Suprapubic skin (tissue), 4 donors: ENCODE data around the gene ARID4B. TPM values are rescaled to one million over a fixed set of nuclear protein-coding genes. Genes with fewer than 3 reads are reported as not detected.
"Not testable (repeated sequence)": the region's sequence is repeated elsewhere in the genome, so short reads cannot be mapped to it uniquely, and the experiment has no call there.

Experiments
- DNase-seq, 2 donors: peaks; one replicate each; pipeline ENCODE4 v3.0.0-alpha.2; 2019; ENCODE audit warnings: low spot score in 2 of 2
- H3K27ac ChIP-seq: fragments of 200-600 bp; sonication (generic); one replicate; pipeline ENCODE4 v1.5.1; 2019
- H3K27me3 ChIP-seq: fragments of 200-600 bp; sonication (generic); one replicate; pipeline ENCODE4 v1.5.1; 2019
- H3K36me3 ChIP-seq: fragments of 200-600 bp; sonication (generic); one replicate; pipeline ENCODE4 v1.5.1; 2019
- H3K4me1 ChIP-seq: fragments of 200-600 bp; sonication (generic); one replicate; pipeline ENCODE4 v1.5.1; 2019
- H3K4me3 ChIP-seq: fragments of 200-600 bp; sonication (generic); one replicate; pipeline ENCODE4 v1.5.1; 2019; ENCODE audit warnings: mild to moderate bottlenecking
- H3K9me3 ChIP-seq: fragments of 200-600 bp; sonication (generic); one replicate; pipeline ENCODE4 v1.5.1; 2019
- EP300 ChIP-seq: sonication (generic); formaldehyde crosslinking; IDR thresholded peaks from one replicate; pipeline ENCODE4 v1.6.1; 2017; ENCODE audit warnings: antibody characterized with exemption
- POLR2A ChIP-seq, 2 donors: fragments of 450-650 bp; IDR thresholded peaks; one replicate each; pipeline ENCODE4 v1.6.1; 2017; ENCODE audit warnings: antibody characterized with exemption in 2 of 2, mild to moderate bottlenecking in 2 of 2, moderate library complexity in 2 of 2
- POLR2AphosphoS5 ChIP-seq, 3 donors: sonication (generic); formaldehyde crosslinking; IDR thresholded peaks; one replicate each; pipeline ENCODE4 v1.6.1; 2017; ENCODE audit warnings: antibody characterized with exemption in 3 of 3
- WGBS: methylation state at CpG from one replicate; pipeline ENCODE4 v1.1.5; 2018; 5-methylcytosine and 5-hydroxymethylcytosine counted together
- total RNA-seq, 4 donors: library from RNA; depleted of rRNA; stranded (reverse); fragments of >200 nt; gene quantifications; one replicate each; pipeline ENCODE4 v1.1.0, GENCODE V29; 2016
- TF ChIP-seq, protein P1 (sequence below), 2 donors: fragments of 200-600 bp in 1 of 2; fragments of 450-650 bp in 1 of 2; sonication (generic) in 1 of 2; IDR thresholded peaks; one replicate each; pipeline ENCODE4 v1.5.1; 2016 to 2019; ENCODE audit warnings: antibody characterized with exemption in 2 of 2, mild to moderate bottlenecking in 1 of 2, moderate library complexity in 1 of 2

Gene ARID4B
- total RNA-seq, 4 donors from 2014 or later = 21.4 to 62.7 (median 31.8) TPM

DNA sequence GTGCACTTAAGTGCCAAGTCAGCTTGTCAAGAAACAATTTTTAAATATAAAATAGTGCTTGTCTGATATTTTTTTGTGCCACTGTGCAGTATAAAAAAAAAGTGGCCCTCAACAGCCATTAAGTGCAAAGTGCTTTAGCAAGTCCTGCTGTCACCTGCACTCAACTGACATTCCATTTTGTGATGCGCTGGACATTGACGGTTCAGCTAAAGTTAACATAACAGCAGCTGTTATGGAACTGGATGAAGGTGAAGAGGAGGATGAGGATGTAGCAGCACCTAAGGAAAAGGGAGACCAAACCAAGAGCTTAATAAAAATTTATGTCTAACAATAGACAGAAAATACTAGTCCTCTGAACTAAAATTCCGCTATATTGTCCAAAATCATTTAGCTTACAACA lies 159.6 kb downstream of the ARID4B start:
- Histone ChIP-seq H3K4me3 (no peak overlapping the region), H3K36me3 (peaks cover 47% of the 10 kb centered on the region), H3K27me3 (no peaks in the 10 kb centered on the region), H3K4me1 (no peaks in the 10 kb centered on the region), H3K9me3 (no peaks in the 10 kb centered on the region), H3K27ac (no peak overlapping the region)
- TF ChIP-seq EP300 (no peak), POLR2A (IDR thresholded peaks at IDR 0.05) (no peak), POLR2AphosphoS5 (IDR thresholded peaks at IDR 0.05) (no peak)
- TF ChIP-seq, protein P1, sequence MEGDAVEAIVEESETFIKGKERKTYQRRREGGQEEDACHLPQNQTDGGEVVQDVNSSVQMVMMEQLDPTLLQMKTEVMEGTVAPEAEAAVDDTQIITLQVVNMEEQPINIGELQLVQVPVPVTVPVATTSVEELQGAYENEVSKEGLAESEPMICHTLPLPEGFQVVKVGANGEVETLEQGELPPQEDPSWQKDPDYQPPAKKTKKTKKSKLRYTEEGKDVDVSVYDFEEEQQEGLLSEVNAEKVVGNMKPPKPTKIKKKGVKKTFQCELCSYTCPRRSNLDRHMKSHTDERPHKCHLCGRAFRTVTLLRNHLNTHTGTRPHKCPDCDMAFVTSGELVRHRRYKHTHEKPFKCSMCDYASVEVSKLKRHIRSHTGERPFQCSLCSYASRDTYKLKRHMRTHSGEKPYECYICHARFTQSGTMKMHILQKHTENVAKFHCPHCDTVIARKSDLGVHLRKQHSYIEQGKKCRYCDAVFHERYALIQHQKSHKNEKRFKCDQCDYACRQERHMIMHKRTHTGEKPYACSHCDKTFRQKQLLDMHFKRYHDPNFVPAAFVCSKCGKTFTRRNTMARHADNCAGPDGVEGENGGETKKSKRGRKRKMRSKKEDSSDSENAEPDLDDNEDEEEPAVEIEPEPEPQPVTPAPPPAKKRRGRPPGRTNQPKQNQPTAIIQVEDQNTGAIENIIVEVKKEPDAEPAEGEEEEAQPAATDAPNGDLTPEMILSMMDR (IDR thresholded peaks at IDR 0.05) = no peak
- WGBS = 97% methylated on average over 3 of the region's 3 CpGs
- no peak for DNase-seq

- H3K36me3 ChIP-seq = peaks cover 21% of the 10 kb centered on the region
- TF ChIP-seq POLR2A (IDR thresholded peaks at IDR 0.05) (no peak), POLR2AphosphoS5 (IDR thresholded peaks at IDR 0.05) (no peak), EP300 (no peak)
- TF ChIP-seq, protein P1 (IDR thresholded peaks at IDR 0.05) = no peak
- H3K27me3 ChIP-seq = no peaks in the 10 kb centered on the region
- peak overlapping the region; percentile 91 for H3K27ac ChIP-seq
- no peaks in the 10 kb centered on the region for H3K9me3 ChIP-seq
- no peak for DNase-seq
- H3K4me3 ChIP-seq = peak overlapping the region; percentile 70
- WGBS = 66% methylated on average over 21 of the region's 21 CpGs
- peaks cover 24% of the 10 kb centered on the region for H3K4me1 ChIP-seq
Measured at GRCh38 chr1:235161685-235162327, 166.2 kb downstream of the ARID4B start.

DNA sequence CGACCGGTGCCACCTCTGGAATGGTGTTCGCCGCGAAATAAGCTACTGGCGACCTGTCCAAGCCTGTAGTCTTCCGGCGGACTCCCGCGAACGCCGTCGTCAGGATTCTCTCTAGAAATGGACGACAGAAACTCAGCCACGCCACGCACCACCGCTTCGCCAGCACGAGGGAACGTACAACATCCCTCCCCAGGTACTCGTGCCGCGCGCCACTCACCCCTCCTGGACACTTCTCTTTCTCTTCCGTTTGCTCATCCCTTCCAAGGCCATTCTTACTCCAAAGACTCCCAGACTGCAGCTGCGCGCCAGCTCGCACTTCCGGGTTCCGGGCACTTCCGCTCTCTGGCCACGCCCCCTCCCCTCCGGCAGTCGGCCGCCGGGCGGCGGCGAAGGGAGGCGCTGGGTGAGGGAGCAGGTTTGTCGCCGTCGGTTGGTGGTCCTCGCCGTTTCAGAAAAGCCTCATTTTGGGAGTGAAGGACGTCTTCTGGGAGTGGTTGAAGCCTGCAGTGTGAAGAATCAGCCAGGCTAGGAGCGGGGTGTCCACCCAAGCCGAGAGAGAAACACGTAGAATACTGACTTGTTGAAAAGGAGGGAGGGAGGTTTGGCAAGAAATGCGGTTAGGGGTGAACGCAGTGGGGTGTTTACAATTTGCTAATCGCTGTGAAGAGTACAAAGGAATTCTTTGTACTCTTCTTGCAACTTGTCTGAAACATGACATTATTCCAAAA lies 166.9 kb downstream of the ARID4B start, which contains the start of gene RBM34:
RBM34 (minus strand) TSS at position 294 of the 728 bp plus-strand sequence; CDS start at position 270, 24 bp downstream.
- peak within 1 kb of the TSS; percentile 91 for H3K27ac ChIP-seq
- peak; percentile 93 to 95 for DNase-seq
- no peaks in the 10 kb centered on the region for H3K27me3 ChIP-seq
- H3K4me1 ChIP-seq = peaks cover 24% of the 10 kb centered on the region
- no peaks in the 10 kb centered on the region for H3K9me3 ChIP-seq
- under 1% methylated on average over 43 of the region's 52 CpGs for WGBS
- H3K4me3 ChIP-seq = peak within 1 kb of the TSS; percentile 70
- H3K36me3 ChIP-seq = peaks cover 28% of the 10 kb centered on the region
- TF ChIP-seq POLR2AphosphoS5 (IDR thresholded peaks at IDR 0.05) (peak in 2 of 3 donors; percentile 71 to 85), POLR2A (IDR thresholded peaks at IDR 0.05) (peak; percentile 76 to 96), EP300 (no peak)
- TF ChIP-seq, protein P1 (IDR thresholded peaks at IDR 0.05) = peak in 1 of 2 donors; percentile 16

- WGBS = 6% methylated on average over 14 of the region's 14 CpGs
- TF ChIP-seq POLR2AphosphoS5 (IDR thresholded peaks at IDR 0.05) = no peak
- TF ChIP-seq POLR2A (IDR thresholded peaks at IDR 0.05) = no peak
- TF ChIP-seq, protein P1 (IDR thresholded peaks at IDR 0.05) = no peak
- TF ChIP-seq EP300 = no peak
- no peak for DNase-seq
- H3K9me3 ChIP-seq = no peaks in the 10 kb centered on the region
- H3K27me3 ChIP-seq = no peaks in the 10 kb centered on the region
- H3K4me1 ChIP-seq = peaks cover 24% of the 10 kb centered on the region
- peak overlapping the region; percentile 70 for H3K4me3 ChIP-seq
- peaks cover 32% of the 10 kb centered on the region for H3K36me3 ChIP-seq
- peak overlapping the region; percentile 91 for H3K27ac ChIP-seq
Measured at GRCh38 chr1:235160383-235160956, 167.5 kb downstream of the ARID4B start.

DNA sequence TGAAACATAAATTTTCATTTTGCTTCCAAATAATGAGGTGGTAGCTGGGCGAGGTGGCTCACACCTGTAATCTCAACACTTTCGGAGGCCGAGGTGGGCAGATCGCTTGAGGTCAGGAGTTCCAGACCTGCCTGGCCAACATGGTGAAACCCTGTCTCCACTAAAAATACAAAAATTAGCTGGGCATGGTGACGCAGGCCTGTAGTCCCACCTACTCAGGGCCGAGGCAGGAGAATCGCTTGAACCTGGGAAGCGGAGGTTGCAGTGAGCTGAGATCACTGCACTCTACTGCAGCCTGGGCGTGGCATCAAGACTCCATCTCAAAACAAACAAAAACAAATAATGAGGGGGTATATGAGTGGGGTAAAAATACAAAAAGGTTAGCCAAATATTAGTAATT lies 168.0 kb downstream of the ARID4B start:
- H3K4me1 ChIP-seq = peaks cover 24% of the 10 kb centered on the region
- not testable (repeated sequence) for H3K9me3 ChIP-seq, DNase-seq, H3K27me3 ChIP-seq, H3K27ac ChIP-seq
- peak overlapping the region; percentile 70 for H3K4me3 ChIP-seq
- peaks cover 38% of the 10 kb centered on the region for H3K36me3 ChIP-seq
- WGBS = 85% methylated on average over 9 of the region's 9 CpGs

DNA sequence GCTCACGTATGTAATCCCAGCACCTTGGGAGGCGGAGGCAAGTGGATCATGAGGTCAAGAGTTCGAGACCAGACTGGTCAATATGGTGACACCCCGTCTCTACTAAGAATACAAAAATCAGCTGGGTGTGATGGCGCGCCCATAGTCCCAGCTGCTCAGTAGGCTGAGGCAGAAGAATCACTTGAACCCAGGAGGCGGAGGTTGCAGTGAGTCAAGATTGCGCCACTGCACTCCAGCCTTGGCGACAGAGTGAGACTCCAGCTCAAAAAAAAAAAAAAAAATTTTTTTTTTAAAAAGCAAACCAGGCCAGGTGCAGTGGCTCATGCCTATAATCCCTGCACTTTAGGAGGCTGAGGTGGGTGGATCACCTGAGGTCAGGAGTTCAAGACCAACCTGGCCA lies 168.7 kb downstream of the ARID4B start:
- not testable (repeated sequence) for DNase-seq, H3K4me3 ChIP-seq, H3K27me3 ChIP-seq, H3K9me3 ChIP-seq, H3K27ac ChIP-seq
- peaks cover 24% of the 10 kb centered on the region for H3K4me1 ChIP-seq
- WGBS = 97% methylated on average over 9 of the region's 9 CpGs
- H3K36me3 ChIP-seq = peaks cover 44% of the 10 kb centered on the region
